OCI-LY7 (cell line): ENCODE data around the gene KRTAP10-8.

ENCODE experiments used
- CTCF ChIP-seq: fragments of 200-600 bp; sonication (generic); conservative IDR thresholded peaks from 2 replicates; pipeline ENCODE4 v1.5.1; 2014; ENCODE audit warnings: mild to moderate bottlenecking, antibody characterized with exemption, low read length, moderate library complexity, mixed read lengths
- EZH2phosphoT487 ChIP-seq: fragments of 200-600 bp; sonication (generic); IDR thresholded peaks from 2 replicates; pipeline ENCODE4 v1.6.1; 2018; ENCODE audit warnings: low read depth, borderline replicate concordance, mild to moderate bottlenecking, mixed run types, antibody characterized with exemption, low read length, moderate library complexity, mixed read lengths

GRCh38 chr21:44592446-44593311 is 19.2 kb upstream of the KRTAP10-8 start, which contains the start of gene KRTAP10-6:
- TF ChIP-seq CTCF (no peak), EZH2phosphoT487 (no peak)
